SU-DHL-6 (cell line): ENCODE data around the gene PRKD1.

Source experiments
- H2AFZ ChIP-seq: fragments of 200-600 bp; sonication (generic); 2 replicates; pipeline ENCODE4 v1.6.1; 2014; ENCODE audit warnings: low read depth, mild to moderate bottlenecking, moderate library complexity, mixed read lengths, antibody characterized with exemption, low read length; ENCODE audit not compliant: severe bottlenecking
- H3F3A ChIP-seq: fragments of 200-600 bp; shearing (Covaris generic); 2 replicates; pipeline ENCODE4 v1.6.0; 2016; ENCODE audit warnings: antibody characterized with exemption, mild to moderate bottlenecking; ENCODE audit not compliant: insufficient read depth
- H3K27ac ChIP-seq: fragments of 200-600 bp; sonication (generic); 2 replicates; pipeline ENCODE4 v1.5.1; 2016; ENCODE audit warnings: low read depth, mild to moderate bottlenecking, low read length, moderate library complexity, mixed read lengths
- H3K27me3 ChIP-seq: fragments of 200-600 bp; sonication (generic), shearing (Covaris generic); 2 replicates; pipeline ENCODE4 v1.6.0; 2014; ENCODE audit warnings: mild to moderate bottlenecking, low read length
- H3K36me3 ChIP-seq: fragments of 200-600 bp; sonication (generic); 2 replicates; pipeline ENCODE4 v1.6.1; 2014; ENCODE audit warnings: mild to moderate bottlenecking, low read length, mixed read lengths
- H3K4me2 ChIP-seq: fragments of 300-600, 200-600 bp; shearing (Covaris generic), sonication (generic); 2 replicates; pipeline ENCODE4 v1.6.0; 2014; ENCODE audit warnings: low read length, low read depth, mild to moderate bottlenecking; ENCODE audit not compliant: poor library complexity, severe bottlenecking
- H3K4me3 ChIP-seq: fragments of 200-600 bp; sonication (generic); 2 replicates; pipeline ENCODE4 v1.5.1; 2014; ENCODE audit warnings: antibody characterized with exemption, low read length, mild to moderate bottlenecking, mixed read lengths; ENCODE audit not compliant: insufficient read depth, poor library complexity, severe bottlenecking
- H3K79me2 ChIP-seq: fragments of 200-600 bp; sonication (generic); 2 replicates; pipeline ENCODE4 v1.6.1; 2014; ENCODE audit warnings: mild to moderate bottlenecking, low read length, moderate library complexity; ENCODE audit not compliant: insufficient read depth
- H3K9ac ChIP-seq: fragments of 200-600 bp; sonication (generic); 2 replicates; pipeline ENCODE4 v1.7.0; 2014; ENCODE audit warnings: mild to moderate bottlenecking, low read length
- H3K9me2 ChIP-seq: fragments of 200-600 bp; sonication (generic); replicated peaks from 2 replicates; pipeline ENCODE4 v1.6.1; 2014; ENCODE audit warnings: low read length; ENCODE audit not compliant: insufficient read depth
- H3K9me3 ChIP-seq: fragments of 200-600 bp; sonication (generic); 2 replicates; pipeline ENCODE4 v1.6.1; 2014; ENCODE audit warnings: low read length, mixed read lengths; ENCODE audit not compliant: insufficient read depth
- H4K20me1 ChIP-seq: fragments of 200-600 bp; sonication (generic); 2 replicates; pipeline ENCODE4 v1.6.1; 2014; ENCODE audit warnings: low read depth, mild to moderate bottlenecking, antibody characterized with exemption, low read length, moderate library complexity, mixed read lengths
- EZH2phosphoT487 ChIP-seq: fragments of 200-600 bp; sonication (generic), shearing (Covaris generic); conservative IDR thresholded peaks from 2 replicates; pipeline ENCODE4 v1.6.1; 2018; ENCODE audit warnings: mild to moderate bottlenecking, antibody characterized with exemption, low read length, moderate library complexity, mixed read lengths
- TF ChIP-seq, protein P1 (sequence below): fragments of 200-600 bp; sonication (generic); IDR thresholded peaks from one replicate; pipeline ENCODE4 v1.5.1; 2017; ENCODE audit warnings: antibody characterized with exemption, mild to moderate bottlenecking, low read length, moderate library complexity; ENCODE audit not compliant: insufficient read depth, poor library complexity, severe bottlenecking

Gene PRKD1

DNA sequence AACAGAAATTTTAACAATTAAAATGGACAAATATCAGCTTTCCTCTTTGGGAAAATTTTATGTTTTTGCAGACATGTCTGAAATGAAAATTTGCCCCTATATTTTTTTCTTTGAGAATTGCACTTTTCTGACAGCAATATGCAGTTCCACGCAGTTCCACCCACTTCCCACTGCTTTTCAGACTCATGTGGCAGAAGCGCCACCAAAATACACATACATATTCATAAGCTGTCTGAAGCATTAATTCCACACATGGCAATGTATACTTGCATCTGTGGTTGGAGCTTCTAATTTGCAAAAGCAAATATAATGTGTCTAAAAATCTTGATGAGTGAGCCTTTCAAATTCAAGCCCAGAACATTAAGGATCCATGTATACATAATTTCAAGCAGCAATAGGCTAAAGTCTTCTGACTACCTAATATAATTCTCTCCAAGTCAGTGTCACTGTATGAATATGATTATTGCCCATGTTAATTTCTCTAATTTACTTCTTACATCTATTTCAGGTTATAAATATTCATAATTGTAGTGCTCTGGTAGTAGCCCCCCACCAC is 129.5 kb downstream of the PRKD1 start:
- no peak for TF ChIP-seq EZH2phosphoT487
- TF ChIP-seq, protein P1, sequence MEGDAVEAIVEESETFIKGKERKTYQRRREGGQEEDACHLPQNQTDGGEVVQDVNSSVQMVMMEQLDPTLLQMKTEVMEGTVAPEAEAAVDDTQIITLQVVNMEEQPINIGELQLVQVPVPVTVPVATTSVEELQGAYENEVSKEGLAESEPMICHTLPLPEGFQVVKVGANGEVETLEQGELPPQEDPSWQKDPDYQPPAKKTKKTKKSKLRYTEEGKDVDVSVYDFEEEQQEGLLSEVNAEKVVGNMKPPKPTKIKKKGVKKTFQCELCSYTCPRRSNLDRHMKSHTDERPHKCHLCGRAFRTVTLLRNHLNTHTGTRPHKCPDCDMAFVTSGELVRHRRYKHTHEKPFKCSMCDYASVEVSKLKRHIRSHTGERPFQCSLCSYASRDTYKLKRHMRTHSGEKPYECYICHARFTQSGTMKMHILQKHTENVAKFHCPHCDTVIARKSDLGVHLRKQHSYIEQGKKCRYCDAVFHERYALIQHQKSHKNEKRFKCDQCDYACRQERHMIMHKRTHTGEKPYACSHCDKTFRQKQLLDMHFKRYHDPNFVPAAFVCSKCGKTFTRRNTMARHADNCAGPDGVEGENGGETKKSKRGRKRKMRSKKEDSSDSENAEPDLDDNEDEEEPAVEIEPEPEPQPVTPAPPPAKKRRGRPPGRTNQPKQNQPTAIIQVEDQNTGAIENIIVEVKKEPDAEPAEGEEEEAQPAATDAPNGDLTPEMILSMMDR, result no peak
- Histone ChIP-seq H3K36me3 (no peaks in the 10 kb centered on the region), H2AFZ (no peak overlapping the region), H4K20me1 (no peaks in the 10 kb centered on the region), H3K4me3 (no peak overlapping the region), H3K4me2 (no peak overlapping the region), H3K27me3 (no peaks in the 10 kb centered on the region), H3K9ac (no peak overlapping the region), H3K79me2 (no peaks in the 10 kb centered on the region), H3K9me3 (no peaks in the 10 kb centered on the region), H3F3A (no peaks in the 10 kb centered on the region), H3K27ac (no peak overlapping the region), H3K9me2 (no peaks in the 10 kb centered on the region)

DNA sequence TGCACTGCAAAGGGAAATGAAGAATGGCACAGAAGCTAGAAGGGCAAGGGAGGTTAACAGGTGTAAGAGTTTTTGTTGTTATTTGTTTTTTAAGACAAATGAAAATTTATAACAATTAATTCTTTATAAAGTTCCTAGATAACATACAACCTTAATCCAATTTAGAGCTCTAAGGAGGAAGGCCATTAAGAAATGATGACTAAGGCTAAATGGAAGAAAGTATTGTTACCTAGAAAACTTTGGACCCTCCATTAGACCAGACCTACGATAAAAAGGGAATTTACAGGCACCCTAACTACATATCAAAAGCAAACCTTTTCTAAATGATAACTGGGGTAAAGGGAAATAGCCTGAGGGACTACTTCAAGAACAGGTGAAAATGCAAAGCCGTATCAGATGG is 130.8 kb downstream of the PRKD1 start:
- no peak overlapping the region for H3K4me3 ChIP-seq
- H2AFZ ChIP-seq, result no peak overlapping the region
- H3K9ac ChIP-seq, result no peak overlapping the region
- TF ChIP-seq EZH2phosphoT487, result no peak
- TF ChIP-seq, protein P1, result no peak
- no peaks in the 10 kb centered on the region for H3K79me2 ChIP-seq
- no peaks in the 10 kb centered on the region for H3F3A ChIP-seq
- no peaks in the 10 kb centered on the region for H3K36me3 ChIP-seq
- H3K4me2 ChIP-seq, result no peak overlapping the region
- no peak overlapping the region for H3K27ac ChIP-seq
- no peaks in the 10 kb centered on the region for H3K9me3 ChIP-seq
- no peaks in the 10 kb centered on the region for H3K27me3 ChIP-seq
- H3K9me2 ChIP-seq, result no peaks in the 10 kb centered on the region
- H4K20me1 ChIP-seq, result no peaks in the 10 kb centered on the region

DNA sequence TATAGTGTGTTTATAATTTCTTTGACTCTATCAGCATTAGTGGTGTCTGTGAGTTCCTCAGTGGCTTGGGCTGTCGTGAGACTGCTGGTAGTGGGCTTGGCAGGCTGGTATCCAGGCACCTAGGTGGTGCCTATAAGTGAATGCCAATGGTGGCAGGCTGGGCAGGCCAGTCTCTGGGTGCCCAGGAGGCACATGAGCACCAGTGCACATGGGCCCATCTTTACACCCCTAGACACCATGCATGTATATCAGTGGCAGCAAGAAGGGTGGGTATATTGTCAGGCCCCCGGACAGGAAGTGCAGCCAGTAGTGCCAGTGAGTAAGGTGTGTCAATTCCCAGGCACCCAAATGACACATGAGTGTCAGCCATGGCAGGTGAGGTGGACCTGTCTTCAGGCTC is 138.2 kb downstream of the PRKD1 start:
- TF ChIP-seq, protein P1, result no peak
- no peak for TF ChIP-seq EZH2phosphoT487
- Histone ChIP-seq H3K27me3 (no peaks in the 10 kb centered on the region), H3F3A (no peaks in the 10 kb centered on the region), H3K9me2 (no peaks in the 10 kb centered on the region), H3K4me2 (no peak overlapping the region), H3K79me2 (no peaks in the 10 kb centered on the region), H3K4me3 (no peak overlapping the region), H4K20me1 (no peaks in the 10 kb centered on the region), H3K9ac (no peak overlapping the region), H2AFZ (no peak overlapping the region), H3K27ac (no peak overlapping the region), H3K36me3 (no peaks in the 10 kb centered on the region), H3K9me3 (no peaks in the 10 kb centered on the region)

DNA sequence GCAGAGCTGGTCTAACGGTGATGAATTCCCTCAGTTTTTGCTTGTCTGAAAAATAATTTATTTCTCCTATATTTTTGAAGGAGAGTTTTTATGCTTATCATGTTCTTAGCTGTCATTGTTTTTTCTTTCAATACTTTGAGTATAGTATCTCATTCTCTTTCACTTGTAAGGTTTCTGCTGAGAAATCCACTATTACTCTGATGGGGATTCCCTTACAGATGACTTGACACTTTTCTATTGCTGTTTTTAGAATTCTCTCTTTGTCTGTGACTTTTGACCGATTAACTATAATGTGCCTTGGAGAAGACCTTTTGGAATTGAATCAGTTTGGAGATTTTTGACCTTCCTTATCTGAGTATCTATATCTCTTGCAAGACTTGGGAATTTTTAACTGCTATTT is 139.6 kb downstream of the PRKD1 start:
- Histone ChIP-seq H3K9ac (no peak overlapping the region), H3K27ac (no peak overlapping the region), H3F3A (no peaks in the 10 kb centered on the region), H3K9me3 (no peaks in the 10 kb centered on the region), H3K79me2 (no peaks in the 10 kb centered on the region), H3K4me2 (no peak overlapping the region), H4K20me1 (no peaks in the 10 kb centered on the region), H2AFZ (no peak overlapping the region), H3K27me3 (no peaks in the 10 kb centered on the region), H3K4me3 (no peak overlapping the region), H3K36me3 (no peaks in the 10 kb centered on the region), H3K9me2 (no peaks in the 10 kb centered on the region)
- TF ChIP-seq EZH2phosphoT487, result no peak
- TF ChIP-seq, protein P1, result no peak
